A549 (cell line): ENCODE results near the gene ASGR1. TPM values are rescaled to one million over a fixed set of nuclear protein-coding genes. Genes with fewer than 3 reads are reported as not detected.

Experiments used
- ATAC-seq, 2 experiments: fragments of 200-7000 bp in 1 of 2; fragments of >200 bp in 1 of 2; cut with Nextera tagmentation in 1 of 2; cut with Tn5 transposase in 1 of 2; 3 replicates each; pipeline versions ENCODE4 v1.8.0 to v1.9.1; 2018 to 2020; ENCODE audit warnings: mild to moderate bottlenecking in 1 of 2, moderate library complexity in 1 of 2
- CTCF ChIA-PET: fragments of 300-600 bp; sonication (Branson Sonifier 250); formaldehyde crosslinking; extraction: SDS; loops from one replicate; lab custom pipeline; 2021; ENCODE audit warnings: antibody characterized with exemption, inconsistent platforms; lab: Yijun Ruan, JAX
- POLR2A ChIA-PET: fragments of 350-600 bp; formaldehyde crosslinking; extraction: SDS; loops from one replicate; lab custom pipeline; 2021; ENCODE audit warnings: antibody characterized with exemption, inconsistent platforms; lab: Yijun Ruan, JAX
- DNase-seq, 2 experiments: peaks; one replicate each; pipeline versions ENCODE4 v3.0.0 to v3.0.0-alpha.2; 2011 to 2016; ENCODE audit warnings: low read depth in 1 of 2, low spot score in 1 of 2
- FAIRE-seq: peaks from 2 replicates; lab custom pipeline; 2011; peaks lifted over from hg19 to GRCh38; lab: Jason Lieb, UNC
- H3K27ac ChIP-seq, 2 experiments: fragments of >200 bp; sonication (Bioruptor Twin); formaldehyde crosslinking; 3 replicates each; pipeline ENCODE4 v1.5.1; 2016 to 2017
- H3K4me1 ChIP-seq: fragments of >200 bp; sonication (Bioruptor Twin); formaldehyde crosslinking; 3 replicates; pipeline ENCODE4 v1.6.1; 2016
- H3K4me2 ChIP-seq: fragments of >200 bp; sonication (Bioruptor Twin); formaldehyde crosslinking; 3 replicates; pipeline ENCODE4 v1.6.1; 2016
- H3K4me3 ChIP-seq: fragments of >200 bp; sonication (Bioruptor Twin); formaldehyde crosslinking; 3 replicates; pipeline ENCODE4 v1.5.1; 2016
- H3K9me3 ChIP-seq: fragments of >200 bp; sonication (Bioruptor Twin); formaldehyde crosslinking; 3 replicates; pipeline ENCODE4 v1.6.1; 2016
- CEBPB ChIP-seq, 2 experiments: fragments of >200 bp in 1 of 2; sonication (Bioruptor Twin) in 1 of 2; formaldehyde crosslinking in 1 of 2; IDR thresholded peaks; 2 replicates each; pipeline ENCODE4 v1.6.1; 2012 to 2016
- CHD4 ChIP-seq: fragments of 200-600 bp; sonication (generic); IDR thresholded peaks from 2 replicates; pipeline ENCODE4 v1.6.1; 2016; ENCODE audit warnings: antibody characterized with exemption, mild to moderate bottlenecking, borderline replicate concordance
- EHF ChIP-seq: fragments of 250-450 bp; sonication (Bioruptor Pico); IDR thresholded peaks from 2 replicates; pipeline ENCODE4 v1.5.0; 2020; ENCODE audit warnings: mild to moderate bottlenecking
- EHMT2 ChIP-seq: fragments of 200-600 bp; sonication (generic); IDR thresholded peaks from 2 replicates; pipeline ENCODE4 v1.6.1; 2016; ENCODE audit warnings: antibody characterized with exemption, low read depth, mild to moderate bottlenecking, moderate library complexity
- ESRRA ChIP-seq: fragments of 150-350 bp; IDR thresholded peaks from 2 replicates; pipeline ENCODE4 v1.6.1; 2014; ENCODE audit warnings: mild to moderate bottlenecking, low read length, borderline replicate concordance
- FOSB ChIP-seq: fragments of 250-450 bp; sonication (Bioruptor Pico); IDR thresholded peaks from 2 replicates; pipeline ENCODE4 v1.5.0; 2020; ENCODE audit warnings: mild to moderate bottlenecking, moderate library complexity
- FOXS1 ChIP-seq: fragments of 250-450 bp; sonication (Bioruptor Pico); IDR thresholded peaks from 2 replicates; pipeline ENCODE4 v1.5.0; 2020; ENCODE audit warnings: mild to moderate bottlenecking, moderate library complexity
- HDAC2 ChIP-seq: fragments of 200-600 bp; sonication (generic); IDR thresholded peaks from 2 replicates; pipeline ENCODE4 v1.6.1; 2016
- HOXA7 ChIP-seq: fragments of 250-450 bp; sonication (Bioruptor Pico); IDR thresholded peaks from 2 replicates; pipeline ENCODE4 v1.5.0; 2020; ENCODE audit warnings: mild to moderate bottlenecking, moderate library complexity
- MAFK ChIP-seq: fragments of 450-650 bp; IDR thresholded peaks from 2 replicates; pipeline ENCODE4 v1.6.1; 2014; ENCODE audit not compliant: partially characterized antibody
- NFE2L2 ChIP-seq: fragments of 150-350 bp; conservative IDR thresholded peaks from 2 replicates; pipeline ENCODE4 v1.6.1; 2014; ENCODE audit warnings: low read length
- NR3C1 ChIP-seq: fragments of >200 bp; sonication (Bioruptor Twin); formaldehyde crosslinking; IDR thresholded peaks from 3 replicates; pipeline ENCODE4 v1.6.1; 2017
- PHF8 ChIP-seq: fragments of 200-600 bp; sonication (generic); IDR thresholded peaks from 2 replicates; pipeline ENCODE4 v1.6.1; 2016; ENCODE audit warnings: low read depth, mild to moderate bottlenecking, antibody characterized with exemption, moderate library complexity, borderline replicate concordance
- POLR2A ChIP-seq: IDR thresholded peaks from 2 replicates; pipeline ENCODE4 v1.6.1; 2012; ENCODE audit warnings: mild to moderate bottlenecking, low read length
- RNF2 ChIP-seq: fragments of 200-600 bp; sonication (generic); IDR thresholded peaks from 2 replicates; pipeline ENCODE4 v1.6.1; 2016; ENCODE audit warnings: low read depth, mild to moderate bottlenecking, antibody characterized with exemption, moderate library complexity, borderline replicate concordance
- TFCP2L1 ChIP-seq: fragments of 250-450 bp; sonication (Bioruptor Pico); IDR thresholded peaks from 2 replicates; pipeline ENCODE4 v1.5.0; 2021; ENCODE audit warnings: mild to moderate bottlenecking
- ZC3H11A ChIP-seq: fragments of 450-650 bp; IDR thresholded peaks from 2 replicates; pipeline ENCODE4 v1.6.1; 2014; ENCODE audit warnings: antibody characterized with exemption, mild to moderate bottlenecking
- WGBS: methylation state at CpG from one replicate; pipeline ENCODE4 v1.1.6; 2017; ENCODE audit errors: missing lambda C conversion rate; 5-methylcytosine and 5-hydroxymethylcytosine counted together
- polyA plus RNA-seq, 4 experiments: library from polyadenylated mRNA; depleted of rRNA in 3 of 4; stranded (reverse); fragments of >200 nt; fragmentation: RNase III in 1 of 4; extraction: RNeasy Plus Mini Kit Qiagen cat#74134 plus additional on column Dnase treatment in 1 of 4; gene quantifications; 2 replicates in 3 of 4; 3 replicates in 1 of 4; pipeline ENCODE4 v1.2.3, GENCODE V29; 2011 to 2017
- TF ChIP-seq, protein P1 (sequence below): IDR thresholded peaks from 2 replicates; pipeline ENCODE4 v1.6.1; 2012
- TF ChIP-seq, protein P2 (sequence below): fragments of 250-450 bp; sonication (Bioruptor Pico); IDR thresholded peaks from 2 replicates; pipeline ENCODE4 v1.5.0; 2020; ENCODE audit warnings: low read depth, mild to moderate bottlenecking, moderate library complexity
- TF ChIP-seq, protein P3 (sequence below): fragments of >200 bp; sonication (Bioruptor Twin); formaldehyde crosslinking; IDR thresholded peaks from 3 replicates; pipeline ENCODE4 v1.5.1; 2016
- TF ChIP-seq, protein P4 (sequence below): IDR thresholded peaks from 2 replicates; pipeline ENCODE4 v1.6.1; 2012; ENCODE audit warnings: low read depth, borderline replicate concordance

The ASGR1 gene
- polyA plus RNA-seq, 2 of the 4 experiments (the other 2 are of a cell fraction), result 1.6 to 2.6 TPM

DNA sequence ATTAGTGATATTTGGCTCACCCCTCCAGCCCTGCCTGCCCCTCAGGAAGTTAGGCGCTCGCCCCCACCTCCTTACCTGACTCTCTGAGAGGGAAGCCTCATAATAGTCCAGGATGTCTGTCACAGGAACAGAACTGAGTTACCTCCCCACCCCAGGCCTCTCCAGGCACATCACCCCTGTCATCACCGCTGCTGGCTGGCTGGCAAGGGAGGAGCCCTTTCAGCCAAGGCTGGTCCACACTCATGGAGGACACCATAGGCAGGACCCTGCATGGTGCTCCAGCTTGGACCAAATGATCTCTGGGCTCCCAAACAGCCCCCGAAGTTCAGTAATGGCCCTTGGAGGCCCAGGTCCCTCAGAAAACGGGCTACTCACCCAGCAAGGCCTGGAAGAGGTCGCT, 39.0 kb upstream of the ASGR1 start:
- FAIRE-seq (no peak), ATAC-seq (no peak), DNase-seq (no peak)
- Histone ChIP-seq H3K9me3 (no peaks in the 10 kb centered on the region), H3K4me3 (no peak overlapping the region), H3K27ac (peak overlapping the region; percentile 73 to 98; a peak in 5 of 6 replicates), H3K4me1 (peaks cover 56% of the 10 kb centered on the region), H3K4me2 (peak overlapping the region; percentile 96)
- TF ChIP-seq CEBPB (IDR thresholded peaks at IDR 0.05) (no peak), PHF8 (no peak), TFCP2L1 (no peak), EHF (no peak), POLR2A (no peak), NR3C1 (no peak), ZC3H11A (no peak), HOXA7 (CRISPR knock-in tag) (no peak), MAFK (no peak), RNF2 (no peak), FOXS1 (CRISPR knock-in tag) (no peak), NFE2L2 (no peak), CHD4 (no peak)
- TF ChIP-seq, protein P1, sequence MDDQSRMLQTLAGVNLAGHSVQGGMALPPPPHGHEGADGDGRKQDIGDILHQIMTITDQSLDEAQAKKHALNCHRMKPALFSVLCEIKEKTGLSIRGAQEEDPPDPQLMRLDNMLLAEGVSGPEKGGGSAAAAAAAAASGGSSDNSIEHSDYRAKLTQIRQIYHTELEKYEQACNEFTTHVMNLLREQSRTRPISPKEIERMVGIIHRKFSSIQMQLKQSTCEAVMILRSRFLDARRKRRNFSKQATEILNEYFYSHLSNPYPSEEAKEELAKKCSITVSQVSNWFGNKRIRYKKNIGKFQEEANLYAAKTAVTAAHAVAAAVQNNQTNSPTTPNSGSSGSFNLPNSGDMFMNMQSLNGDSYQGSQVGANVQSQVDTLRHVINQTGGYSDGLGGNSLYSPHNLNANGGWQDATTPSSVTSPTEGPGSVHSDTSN, result no peak
- TF ChIP-seq, protein P2, sequence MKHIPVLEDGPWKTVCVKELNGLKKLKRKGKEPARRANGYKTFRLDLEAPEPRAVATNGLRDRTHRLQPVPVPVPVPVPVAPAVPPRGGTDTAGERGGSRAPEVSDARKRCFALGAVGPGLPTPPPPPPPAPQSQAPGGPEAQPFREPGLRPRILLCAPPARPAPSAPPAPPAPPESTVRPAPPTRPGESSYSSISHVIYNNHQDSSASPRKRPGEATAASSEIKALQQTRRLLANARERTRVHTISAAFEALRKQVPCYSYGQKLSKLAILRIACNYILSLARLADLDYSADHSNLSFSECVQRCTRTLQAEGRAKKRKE (CRISPR knock-in tag), result no peak
- TF ChIP-seq, protein P3, sequence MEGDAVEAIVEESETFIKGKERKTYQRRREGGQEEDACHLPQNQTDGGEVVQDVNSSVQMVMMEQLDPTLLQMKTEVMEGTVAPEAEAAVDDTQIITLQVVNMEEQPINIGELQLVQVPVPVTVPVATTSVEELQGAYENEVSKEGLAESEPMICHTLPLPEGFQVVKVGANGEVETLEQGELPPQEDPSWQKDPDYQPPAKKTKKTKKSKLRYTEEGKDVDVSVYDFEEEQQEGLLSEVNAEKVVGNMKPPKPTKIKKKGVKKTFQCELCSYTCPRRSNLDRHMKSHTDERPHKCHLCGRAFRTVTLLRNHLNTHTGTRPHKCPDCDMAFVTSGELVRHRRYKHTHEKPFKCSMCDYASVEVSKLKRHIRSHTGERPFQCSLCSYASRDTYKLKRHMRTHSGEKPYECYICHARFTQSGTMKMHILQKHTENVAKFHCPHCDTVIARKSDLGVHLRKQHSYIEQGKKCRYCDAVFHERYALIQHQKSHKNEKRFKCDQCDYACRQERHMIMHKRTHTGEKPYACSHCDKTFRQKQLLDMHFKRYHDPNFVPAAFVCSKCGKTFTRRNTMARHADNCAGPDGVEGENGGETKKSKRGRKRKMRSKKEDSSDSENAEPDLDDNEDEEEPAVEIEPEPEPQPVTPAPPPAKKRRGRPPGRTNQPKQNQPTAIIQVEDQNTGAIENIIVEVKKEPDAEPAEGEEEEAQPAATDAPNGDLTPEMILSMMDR, result no peak
- WGBS, result 68% methylated on average over 5 of the region's 6 CpGs
- POLR2A ChIA-PET, result interaction anchor here (0.5 to 1.6 kb wide), 3 partner anchors 16 to 457 kb away, joined by 3 to 10 read pairs (median 3); partner anchors contain the start of genes DVL2 and TMEM256
- CTCF ChIA-PET, result interaction anchor here (0.8 to 10.0 kb wide), 5 partner anchors 19 to 173 kb away, joined by 3 to 169 read pairs (median 16); partner anchors contain the start of genes DVL2, GABARAP and PHF23

DNA sequence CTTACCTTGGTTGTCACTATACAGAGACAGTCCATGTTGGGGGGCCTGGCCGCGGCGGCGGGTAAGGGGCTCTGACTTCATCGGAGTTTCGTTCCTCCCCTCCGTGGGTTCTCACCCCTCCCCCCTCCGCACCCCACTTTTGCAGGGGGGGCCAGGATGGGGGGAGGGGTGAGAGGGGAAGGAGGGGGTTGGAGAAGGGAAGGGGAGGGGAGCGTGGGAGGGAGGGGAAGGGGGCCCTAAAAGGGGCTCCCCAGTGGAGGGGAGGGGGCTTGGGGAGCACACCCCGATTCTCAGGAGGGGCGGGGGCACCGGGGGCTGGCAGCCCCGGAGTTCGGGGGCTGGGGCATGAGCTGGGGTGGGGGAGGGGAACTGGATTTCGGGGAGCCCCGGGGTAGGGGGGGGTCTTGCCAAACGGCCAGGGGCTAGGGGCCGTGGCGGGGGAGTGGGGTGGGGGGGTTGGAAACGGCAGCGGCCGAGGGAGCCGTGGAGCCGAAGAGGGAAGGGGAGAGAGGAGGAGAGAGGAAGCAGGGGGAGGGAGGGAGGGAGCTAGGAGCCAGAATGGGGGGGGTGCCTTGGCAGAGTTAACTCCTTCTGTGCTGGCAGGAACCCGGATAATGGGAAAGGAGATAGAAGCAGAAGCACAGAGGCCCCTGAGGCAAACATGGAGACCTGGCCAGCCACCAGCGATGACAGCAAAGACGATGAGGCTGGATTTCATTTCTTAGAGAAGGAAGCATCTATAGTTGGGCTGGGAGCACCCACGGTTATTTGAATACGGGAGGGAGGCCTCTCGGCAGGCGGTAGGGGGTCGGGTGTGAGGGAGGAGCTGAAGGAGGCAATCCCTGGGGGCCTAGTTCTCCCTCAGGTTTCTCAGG, 38.2 kb upstream of the ASGR1 start:
- peak; percentile 74 to 76 for DNase-seq
- H3K4me2 ChIP-seq, result peak overlapping the region; percentile 96
- FAIRE-seq, result no peak
- TF ChIP-seq ESRRA, result no peak
- TF ChIP-seq EHMT2, result no peak
- TF ChIP-seq HDAC2, result no peak; the same call in 1 of the 2 replicates
- TF ChIP-seq NFE2L2, result no peak
- no peak for TF ChIP-seq EHF
- TF ChIP-seq, protein P4, sequence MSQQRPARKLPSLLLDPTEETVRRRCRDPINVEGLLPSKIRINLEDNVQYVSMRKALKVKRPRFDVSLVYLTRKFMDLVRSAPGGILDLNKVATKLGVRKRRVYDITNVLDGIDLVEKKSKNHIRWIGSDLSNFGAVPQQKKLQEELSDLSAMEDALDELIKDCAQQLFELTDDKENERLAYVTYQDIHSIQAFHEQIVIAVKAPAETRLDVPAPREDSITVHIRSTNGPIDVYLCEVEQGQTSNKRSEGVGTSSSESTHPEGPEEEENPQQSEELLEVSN, result no peak
- no peak for TF ChIP-seq ZC3H11A
- no peak for TF ChIP-seq TFCP2L1
- TF ChIP-seq FOSB (CRISPR knock-in tag), result no peak
- TF ChIP-seq, all 56 proteins: peak for 0
- no peak for ATAC-seq
- peak overlapping the region; percentile 73 to 98 for H3K27ac ChIP-seq
- H3K4me3 ChIP-seq, result peak overlapping the region; percentile 51
- ChIA-PET CTCF (interaction anchor here (0.8 to 10.0 kb wide), 6 partner anchors 20 to 172 kb away, joined by 3 to 169 read pairs (median 14); partner anchors contain the start of genes DVL2, GABARAP and PHF23), POLR2A (interaction anchor here (0.5 to 1.6 kb wide), 5 partner anchors 17 to 186 kb away, joined by 3 to 10 read pairs (median 3); partner anchors contain the start of genes DVL2 and TMEM256)
- peaks cover 56% of the 10 kb centered on the region for H3K4me1 ChIP-seq
- H3K9me3 ChIP-seq, result no peaks in the 10 kb centered on the region
- WGBS, result 19% methylated on average over 14 of the region's 32 CpGs
